ENCODE data around the gene IFNG.

- TF ChIP-seq CTCF (IDR thresholded peaks at IDR 0.05; ENCODE audit: insufficient read depth, low read depth, low read length): no peak
- TF ChIP-seq EZH2 (IDR thresholded peaks at IDR 0.05; ENCODE audit: insufficient read depth, low read length): no peak
Observed at GRCh38 chr12:68198507-68199086, 39.1 kb upstream of the IFNG start.
